Measurements from ENCODE around the gene NDUFAF3. TPM values are rescaled to one million over a fixed set of nuclear protein-coding genes. Genes with fewer than 3 reads are reported as not detected.

The NDUFAF3 gene
- 10 to 100 TPM in 3 of 4 donors, 1 to 10 TPM in 1; 8.8 to 96.6 (median 30.3) TPM for total RNA-seq

- intact Hi-C loops (cut with DNase I; ENCODE audit: low total_unique reads), result no loop called here
- peaks cover 0 to 14% of the 10 kb centered on the region in 2 donors for H3K4me1 ChIP-seq
Measured at GRCh38 chr3:49021813-49022687, at the start of gene NDUFAF3. NDUFAF3 (plus strand) TSS chr3:49022121; CDS start chr3:49022145, 24 bp downstream.

GRCh38 chr3:48974076-48974864 lies 47.7 kb upstream of the NDUFAF3 start:
- Histone ChIP-seq H3K4me3 (no peak overlapping the region), H3K36me3 (no peaks in the 10 kb centered on the region), H3K9me3 (no peaks in the 10 kb centered on the region)

More at GRCh38 chr3:49021813-49022687, at the start of gene NDUFAF3:
- peak; percentile 90 to 93 for DNase-seq
- H3K36me3 ChIP-seq, result no peaks in the 10 kb centered on the region
- peak within 1 kb of the TSS; percentile 98 to 100 for H3K27ac ChIP-seq
- TF ChIP-seq CTCF (IDR thresholded peaks at IDR 0.05) (peak; percentile 98 to 99 (median 98)), POLR2A (IDR thresholded peaks at IDR 0.05) (peak; percentile 53 to 90)
- H3K27me3 ChIP-seq, result no peaks in the 10 kb centered on the region
- no peaks in the 10 kb centered on the region for H3K9me3 ChIP-seq
- H3K4me3 ChIP-seq, result peak within 1 kb of the TSS; percentile 89 to 93

GRCh38 chr3:48979451-48979850 lies 42.5 kb upstream of the NDUFAF3 start:
- no peak for DNase-seq
- Histone ChIP-seq H3K27ac (no peak overlapping the region), H3K27me3 (no peaks in the 10 kb centered on the region), H3K36me3 (no peaks in the 10 kb centered on the region), H3K4me3 (no peak overlapping the region), H3K9me3 (no peaks in the 10 kb centered on the region), H3K4me1 (no peaks in the 10 kb centered on the region)
- intact Hi-C loops (cut with DNase I; ENCODE audit: low total_unique reads), result no loop called here
- TF ChIP-seq POLR2A (IDR thresholded peaks at IDR 0.05) (no peak), CTCF (IDR thresholded peaks at IDR 0.05) (no peak)

More at GRCh38 chr3:48974076-48974864, 47.7 kb upstream of the NDUFAF3 start:
- no peaks in the 10 kb centered on the region for H3K27me3 ChIP-seq
- no peak overlapping the region for H3K27ac ChIP-seq
- intact Hi-C loops (cut with DNase I; ENCODE audit: low total_unique reads), result no loop called here
- DNase-seq, result no peak
- no peak for TF ChIP-seq CTCF (IDR thresholded peaks at IDR 0.05)
- no peak for TF ChIP-seq POLR2A (IDR thresholded peaks at IDR 0.05)
- H3K4me1 ChIP-seq, result no peaks in the 10 kb centered on the region

- H3K27ac ChIP-seq, result no peak overlapping the region
- H3K27me3 ChIP-seq, result no peaks in the 10 kb centered on the region
- TF ChIP-seq CTCF (IDR thresholded peaks at IDR 0.05) (no peak), POLR2A (IDR thresholded peaks at IDR 0.05) (no peak)
- H3K4me1 ChIP-seq, result no peaks in the 10 kb centered on the region
- no peak for DNase-seq
- no peaks in the 10 kb centered on the region for H3K36me3 ChIP-seq
- intact Hi-C loops (cut with DNase I; ENCODE audit: low total_unique reads), result loop anchor here (10.0 kb wide), 1 partner anchor 465 kb away; no protein-coding TSS in a partner anchor
- no peak overlapping the region for H3K4me3 ChIP-seq
- H3K9me3 ChIP-seq, result no peaks in the 10 kb centered on the region
Measured at GRCh38 chr3:48980295-48980694, 41.6 kb upstream of the NDUFAF3 start.
